Right lobe of liver (tissue), 6 donors: Measurements from ENCODE around the gene WDR90. TPM values are rescaled to one million over a fixed set of nuclear protein-coding genes. Genes with fewer than 3 reads are reported as not detected.
A peak's percentile ranks its signal among the peaks of the same experiment; 100 is the strongest.

Source experiments
- ATAC-seq, 4 donors: fragments of 200-7000 bp; cut with Tn5 transposase; one replicate each; pipeline ENCODE4 v1.9.1; 2020; ENCODE audit warnings: mild to moderate bottlenecking in 4 of 4, moderate library complexity in 4 of 4
- DNase-seq, 3 donors: peaks; one replicate each; pipeline ENCODE4 v3.0.0-alpha.2; 2020
- H3K27ac ChIP-seq, 3 donors: fragments of 200-600 bp; one replicate each; pipeline ENCODE4 v1.8.0; 2022
- H3K27me3 ChIP-seq, 2 donors: fragments of 200-600 bp; one replicate each; pipeline ENCODE4 v1.8.0; 2022
- H3K36me3 ChIP-seq, 4 donors: fragments of 200-600 bp; sonication (generic) in 1 of 4; one replicate each; pipeline versions ENCODE4 v1.5.1 to v1.8.0; 2017 to 2022; ENCODE audit warnings: control low read depth in 1 of 4
- H3K4me1 ChIP-seq, 4 donors: fragments of 200-600 bp; sonication (generic) in 1 of 4; one replicate each; pipeline versions ENCODE4 v1.5.1 to v1.8.0; 2017 to 2022; ENCODE audit warnings: control low read depth in 1 of 4
- H3K4me3 ChIP-seq, 3 donors: fragments of 200-600 bp; one replicate each; pipeline ENCODE4 v1.8.0; 2022
- H3K9me3 ChIP-seq, 4 donors: fragments of 200-600 bp; sonication (generic) in 1 of 4; one replicate each; pipeline versions ENCODE4 v1.5.1 to v1.8.0; 2017 to 2022; ENCODE audit warnings: control low read depth in 1 of 4
- CTCF ChIP-seq, 4 donors: fragments of 200-600 bp in 3 of 4; fragments of 450-650 bp in 1 of 4; IDR thresholded peaks; one replicate each; pipeline versions ENCODE4 v1.5.1 to v1.8.0; 2016 to 2022; ENCODE audit warnings: antibody characterized with exemption in 4 of 4, mild to moderate bottlenecking in 2 of 4
- POLR2A ChIP-seq: fragments of 450-650 bp; IDR thresholded peaks from one replicate; pipeline ENCODE4 v1.6.1; 2017; ENCODE audit warnings: antibody characterized with exemption, mild to moderate bottlenecking
- WGBS: methylation state at CpG from one replicate; pipeline ENCODE4 v1.1.6; 2018; ENCODE audit warnings: low coverage, low lambda C conversion rate; ENCODE audit not compliant: insufficient coverage; ENCODE audit errors: missing lambda C conversion rate; 5-methylcytosine and 5-hydroxymethylcytosine counted together
- intact Hi-C, 2 donors: fragments of 100-400 bp; cut with DNase I; formaldehyde crosslinking; loops; one replicate each; pipeline versions ENCODE4 v1.11.2 to v1.14.1; 2022
- total RNA-seq, 6 experiments: library from RNA; depleted of rRNA in 2 of 6; stranded (reverse); fragments of >200 nt in 2 of 6; fragmentation: NEBNext Ultra II Directional in 3 of 6; extraction: Animal tissue kit (Norgen Biotek cat#: 25700) in 3 of 6; gene quantifications; one replicate each; pipeline versions ENCODE4 v1.1.0 to v1.2.4, GENCODE V29; 2016 to 2023
- donor health status: DM: no; HTN: yes; CAD: no.
- donor health status: DM: no; HTN: no; CAD: no.
- donor health status: DM: no; HTN: no; CAD: no.
- donor health status: DM: no; HTN: yes; CAD: no.
- donor health status: DM: no; HTN: yes; CAD: no.

Gene WDR90
- total RNA-seq, 6 experiments from 2014 or later, result 7.2 to 18.1 (median 11.8) TPM

- 30% methylated on average over 16 of the region's 44 CpGs for WGBS
- no peaks in the 10 kb centered on the region for H3K27me3 ChIP-seq
- intact Hi-C loops, result no loop called here
- peak overlapping the region in 2 of 3 donors; percentile 71 to 86 for H3K27ac ChIP-seq
- no peaks in the 10 kb centered on the region for H3K9me3 ChIP-seq
- ATAC-seq, result no peak
- DNase-seq, result peak in 2 of 3 donors; percentile 75 to 76
- H3K36me3 ChIP-seq, result peaks cover 0 to 14% (median 7%) of the 10 kb centered on the region in 4 donors
- H3K4me3 ChIP-seq, result peak overlapping the region; percentile 62 to 77 (median 67)
- peaks cover 0 to 41% (median 13%) of the 10 kb centered on the region in 4 donors for H3K4me1 ChIP-seq
- TF ChIP-seq CTCF (IDR thresholded peaks at IDR 0.05), result peak in 1 of 4 donors; percentile 19
- TF ChIP-seq POLR2A, result no peak
These were observed 32.0 kb downstream of the WDR90 start for GRCh38 chr16:680967-681745.

- Histone ChIP-seq H3K9me3 (no peaks in the 10 kb centered on the region), H3K27ac (no peak overlapping the region), H3K36me3 (peaks cover 0 to 20% (median 7%) of the 10 kb centered on the region in 4 donors), H3K4me1 (peaks cover 0 to 41% (median 13%) of the 10 kb centered on the region in 4 donors), H3K4me3 (peak overlapping the region in 2 of 3 donors; percentile 62 to 77), H3K27me3 (no peaks in the 10 kb centered on the region)
- TF ChIP-seq CTCF (IDR thresholded peaks at IDR 0.05), result no peak
- TF ChIP-seq POLR2A, result no peak
- WGBS, result 42% methylated on average over 8 of the region's 28 CpGs
- intact Hi-C loops, result no loop called here
- ATAC-seq, result no peak
- DNase-seq, result no peak
These were observed 32.7 kb downstream of the WDR90 start for GRCh38 chr16:681746-682427.

- DNase-seq (peak in 1 of 3 donors; percentile 56), ATAC-seq (no peak)
- H3K36me3 ChIP-seq, result peaks cover 0 to 21% (median 7%) of the 10 kb centered on the region in 4 donors
- WGBS, result 59% methylated on average over 13 of the region's 36 CpGs
- peak overlapping the region in 1 of 3 donors; percentile 84 for H3K4me3 ChIP-seq
- no peaks in the 10 kb centered on the region for H3K27me3 ChIP-seq
- H3K4me1 ChIP-seq, result peaks cover 0 to 41% (median 13%) of the 10 kb centered on the region in 4 donors
- no peaks in the 10 kb centered on the region for H3K9me3 ChIP-seq
- intact Hi-C loops, result no loop called here
- no peak overlapping the region for H3K27ac ChIP-seq
- TF ChIP-seq POLR2A, result no peak
These were observed 33.6 kb downstream of the WDR90 start for GRCh38 chr16:682493-683395.

GRCh38 chr16:683396-684070 is 34.4 kb downstream of the WDR90 start:
- peaks cover 0 to 40% (median 14%) of the 10 kb centered on the region in 4 donors for H3K4me1 ChIP-seq
- peak overlapping the region in 2 of 3 donors; percentile 32 to 36 for H3K27ac ChIP-seq
- TF ChIP-seq POLR2A, result no peak
- TF ChIP-seq CTCF (IDR thresholded peaks at IDR 0.05), result no peak
- peak overlapping the region; percentile 47 to 84 (median 68) for H3K4me3 ChIP-seq
- WGBS, result 41% methylated on average over 5 of the region's 57 CpGs
- DNase-seq, result peak in 1 of 3 donors; percentile 60
- H3K36me3 ChIP-seq, result peaks cover 0 to 21% (median 7%) of the 10 kb centered on the region in 4 donors
- no peaks in the 10 kb centered on the region for H3K9me3 ChIP-seq
- no peak for ATAC-seq
- no peaks in the 10 kb centered on the region for H3K27me3 ChIP-seq
- intact Hi-C loops, result no loop called here
